Fibroblast of skin of right quadriceps (primary cell): ENCODE results near the gene KIZ.

Experiments used
- DNase-seq: peaks from one replicate; pipeline ENCODE4 v3.0.0-alpha.2; 2013

Gene KIZ

DNA sequence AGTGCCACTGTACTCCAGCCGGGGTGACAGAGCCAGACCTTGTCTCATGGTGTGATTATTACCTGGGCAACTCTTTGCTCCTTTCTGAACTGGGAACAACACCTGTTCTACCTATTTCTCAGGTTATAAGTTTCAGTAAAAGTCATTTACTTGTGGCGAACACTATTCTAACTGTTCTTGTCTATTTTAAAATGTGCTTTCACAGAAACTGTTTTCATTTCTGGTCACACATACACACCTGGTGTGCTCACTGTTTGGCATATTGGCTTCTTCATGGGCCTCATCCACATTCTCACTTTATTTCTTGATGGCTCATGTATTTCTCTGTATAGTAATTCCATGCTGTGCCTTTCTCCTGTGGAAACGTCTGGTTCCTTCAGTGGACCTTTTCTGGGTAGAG lies 146.8 kb downstream of the KIZ start:
- no peak for DNase-seq

DNA sequence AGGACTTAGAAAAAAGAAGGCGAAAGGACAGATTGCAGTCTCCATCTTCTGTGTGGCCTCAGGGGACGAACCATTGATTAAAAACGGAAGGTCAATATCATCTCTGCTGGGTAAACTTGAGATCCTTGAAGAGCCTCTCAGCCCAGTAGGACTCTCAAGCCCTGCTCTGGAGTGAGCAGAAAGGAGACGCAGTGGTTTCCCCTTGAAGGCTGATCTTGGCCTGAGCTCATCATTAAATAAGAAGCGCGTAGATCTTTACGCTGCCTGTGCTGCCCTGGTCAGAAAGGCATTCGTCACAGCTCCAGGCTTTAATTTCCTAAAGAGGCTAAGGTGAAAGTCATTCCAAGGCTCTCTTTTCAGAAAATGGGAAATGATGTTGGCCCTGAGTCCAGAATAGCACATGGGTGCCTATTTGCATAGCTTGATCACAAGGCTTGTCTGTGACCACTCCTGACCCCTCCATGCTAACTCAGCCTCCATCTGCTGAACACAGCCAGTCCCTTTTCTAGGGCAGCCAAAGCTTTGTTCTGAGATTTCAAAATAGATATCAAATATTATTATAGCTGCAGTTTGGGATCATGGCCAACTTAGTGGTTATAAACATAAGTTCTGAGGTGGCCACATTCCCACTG lies 148.0 kb downstream of the KIZ start:
- no peak for DNase-seq

DNA sequence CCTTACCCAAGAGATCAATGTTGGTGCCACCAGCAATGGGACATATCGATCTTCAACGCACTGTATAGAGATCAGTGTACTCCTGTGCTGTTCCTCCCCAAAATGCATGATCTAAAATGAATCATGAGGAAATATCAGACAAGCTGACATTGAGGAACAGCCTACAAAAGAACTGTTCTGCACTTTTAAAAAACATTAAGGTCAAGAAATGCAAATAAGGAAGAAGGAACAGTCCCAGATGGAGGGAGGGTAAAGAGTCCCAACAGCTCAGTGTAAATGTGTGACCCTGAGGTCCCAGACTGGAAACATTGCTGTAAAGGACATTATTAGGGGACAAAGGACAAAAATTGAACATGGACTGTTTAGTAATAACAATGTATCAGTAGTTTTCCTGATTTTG lies 152.9 kb downstream of the KIZ start:
- DNase-seq, result no peak

DNA sequence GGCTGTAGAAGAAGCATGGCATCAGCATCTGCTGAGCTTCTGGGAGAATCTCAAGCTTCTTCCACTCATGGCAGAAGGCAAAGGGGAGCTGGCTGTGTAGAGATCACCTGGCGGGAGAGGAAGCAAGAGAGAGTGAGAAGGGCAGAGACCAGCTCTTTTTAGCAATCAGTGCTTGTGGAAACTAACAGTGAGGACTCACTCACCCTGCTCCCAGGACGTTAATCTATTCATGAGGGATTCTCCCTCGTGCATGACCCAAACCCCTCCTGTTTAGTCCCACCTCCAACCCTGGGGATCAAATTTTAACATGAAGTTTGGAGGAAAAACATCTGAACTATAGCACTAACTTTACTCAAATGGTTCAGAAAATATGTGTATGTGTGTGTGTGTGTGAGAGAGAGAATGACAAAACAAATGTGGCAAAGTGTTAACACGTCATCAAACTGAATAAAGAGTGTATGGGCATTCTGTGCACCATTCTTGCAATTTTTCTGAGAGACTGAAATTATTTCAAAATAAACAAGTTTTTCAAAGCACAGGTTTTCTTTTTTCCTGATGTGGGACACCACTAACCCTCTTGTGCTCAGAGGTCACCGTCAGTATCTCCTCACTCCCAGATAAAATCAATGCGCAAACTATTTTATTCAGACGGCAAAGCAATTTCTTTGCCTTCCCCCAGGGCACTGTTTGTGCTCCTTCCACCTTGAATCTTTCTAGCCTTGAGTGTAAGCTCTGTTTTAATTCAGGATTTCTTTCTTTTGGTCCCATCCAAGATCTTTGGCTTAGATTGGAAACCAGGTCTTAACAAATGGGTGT lies 154.0 kb downstream of the KIZ start:
- no peak for DNase-seq

DNA sequence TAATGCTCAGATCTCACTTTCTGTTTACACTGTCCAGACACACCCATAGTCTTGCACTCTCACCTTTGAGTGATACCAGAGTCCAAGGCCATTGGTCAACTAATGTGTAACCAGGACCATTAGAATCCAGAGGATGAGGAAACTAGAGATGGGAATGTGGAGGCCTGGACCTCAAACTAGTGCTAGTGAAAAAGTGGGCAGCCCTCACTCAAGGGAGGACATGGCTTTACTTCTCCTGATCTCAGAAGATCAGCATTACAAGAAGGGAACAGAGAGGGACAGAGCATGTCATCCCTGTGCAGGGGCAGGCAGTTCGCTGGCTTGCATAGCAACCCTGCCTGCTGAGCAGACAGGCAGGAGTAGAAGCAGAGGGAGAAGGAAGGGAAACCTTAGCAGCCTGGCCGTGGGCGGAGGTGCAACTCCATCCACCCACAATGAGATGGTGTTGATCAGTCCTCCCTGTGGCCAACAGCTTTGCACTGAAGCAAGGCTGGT lies 154.7 kb downstream of the KIZ start:
- no peak for DNase-seq

DNA sequence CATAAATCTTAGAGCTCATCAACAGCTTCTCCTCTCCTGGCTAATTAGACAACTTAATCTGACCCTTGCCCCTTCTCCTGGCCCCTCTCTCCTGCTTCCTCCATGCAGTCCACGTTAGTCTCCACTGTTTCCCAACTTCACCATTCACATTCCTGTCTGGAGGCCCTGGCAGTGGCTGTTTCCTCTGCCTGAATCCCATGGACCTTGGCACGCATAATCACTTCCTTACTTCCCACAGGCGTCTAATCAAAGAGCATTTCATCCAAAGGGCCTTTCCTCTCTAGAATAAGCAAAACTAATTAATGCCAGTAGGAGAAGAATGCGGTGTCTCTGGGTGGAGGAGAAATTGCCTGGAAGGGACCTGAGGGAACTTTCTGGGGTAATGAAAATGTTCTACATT lies 160.9 kb downstream of the KIZ start:
- DNase-seq, result no peak

DNA sequence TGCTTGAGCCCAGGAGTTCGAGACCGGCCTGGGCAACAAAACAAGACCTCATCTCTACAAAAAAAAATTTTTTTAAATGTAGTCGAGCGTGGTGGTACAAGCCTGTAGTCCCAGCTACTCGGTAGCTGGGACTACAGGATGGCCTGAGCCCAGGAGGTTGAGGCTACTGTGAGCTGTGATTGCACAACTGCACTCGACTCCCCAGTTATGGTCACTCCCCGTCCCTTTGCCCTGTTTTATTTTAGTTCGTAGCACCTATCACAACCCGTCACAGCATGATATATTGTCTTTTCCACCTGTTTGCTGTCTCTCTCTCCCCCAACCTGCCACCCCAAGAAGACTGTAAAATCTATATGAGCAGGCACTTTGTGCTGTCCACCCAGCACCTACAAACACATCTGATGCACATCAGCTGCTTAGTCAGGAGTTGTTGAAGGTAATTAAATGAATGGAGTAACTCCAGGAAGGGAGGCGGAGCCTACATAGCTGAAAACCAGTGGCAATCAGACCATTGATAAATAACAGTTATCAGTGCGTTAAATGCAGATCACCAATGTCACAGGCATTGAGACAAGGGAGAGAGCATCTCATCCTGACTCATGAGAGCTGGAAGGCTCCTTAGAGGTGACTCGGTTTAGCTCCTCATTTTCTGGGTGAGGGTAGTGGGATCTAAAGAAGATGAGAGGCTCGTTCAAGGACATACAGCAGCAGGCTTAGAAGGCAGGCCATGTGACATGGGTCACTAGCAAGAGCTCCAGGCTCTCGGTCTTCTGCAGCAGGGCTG lies 162.9 kb downstream of the KIZ start:
- no peak for DNase-seq

DNA sequence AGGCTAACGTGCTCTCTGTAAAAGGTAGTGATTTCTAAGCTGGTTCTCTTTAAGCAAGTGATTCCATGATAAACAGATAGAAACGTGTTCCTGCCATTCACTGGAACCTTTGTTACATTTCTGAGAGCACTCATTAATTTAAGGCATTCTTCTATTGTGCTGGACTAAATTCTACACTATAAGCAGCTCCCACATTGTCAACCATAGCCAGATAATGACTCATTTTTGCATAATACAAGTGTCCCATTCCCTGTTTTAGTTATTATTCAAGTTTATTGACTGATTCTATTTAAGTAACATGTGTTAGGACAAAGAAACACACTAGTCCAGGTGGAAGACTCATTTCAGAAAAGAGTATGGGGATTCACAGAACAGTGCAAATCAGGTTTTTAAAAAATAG lies 163.8 kb downstream of the KIZ start:
- no peak for DNase-seq

DNA sequence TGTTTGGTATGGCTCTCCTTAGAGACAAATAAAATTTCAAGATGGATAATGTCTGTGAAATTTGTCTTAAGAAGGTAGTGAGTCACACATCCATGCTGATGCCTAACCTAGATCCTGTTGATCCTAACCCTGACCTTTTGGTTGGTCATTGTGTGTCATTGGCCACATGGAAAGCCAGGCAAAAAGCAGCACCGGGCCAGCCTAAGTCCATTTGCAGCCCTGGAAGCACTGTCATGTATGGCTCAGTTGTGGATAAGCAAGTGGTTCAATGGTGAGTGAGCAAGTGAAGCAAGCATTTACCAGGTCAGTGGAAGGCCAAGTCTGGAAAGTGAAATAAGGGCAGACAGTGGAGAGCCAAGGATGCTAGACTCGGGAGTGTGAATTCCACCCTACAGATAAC lies 165.1 kb downstream of the KIZ start:
- DNase-seq, result no peak

DNA sequence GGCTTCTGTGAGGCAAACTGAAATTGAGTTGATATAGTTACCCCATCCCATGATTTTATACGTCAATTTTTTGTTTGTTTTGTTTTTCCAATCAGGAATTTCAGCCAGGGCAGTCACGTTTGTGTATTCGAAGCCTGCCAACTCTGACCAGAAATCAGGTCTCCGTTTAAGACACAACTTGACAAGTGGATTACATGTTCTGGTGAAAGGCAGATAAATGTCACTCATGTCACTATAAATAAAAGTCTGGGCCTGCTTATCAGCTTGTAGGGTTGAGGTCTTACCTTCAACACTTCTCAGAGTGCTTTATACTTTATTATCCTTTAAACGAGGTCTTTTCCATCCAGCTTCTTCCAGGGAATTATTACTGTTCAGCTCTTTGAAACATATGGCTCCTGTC lies 168.9 kb downstream of the KIZ start:
- no peak for DNase-seq
